GM12878 (cell line): ENCODE data around the gene CBARP. TPM values are rescaled to one million over a fixed set of nuclear protein-coding genes. Genes with fewer than 3 reads are reported as not detected.

Experiments used
- ATAC-seq: fragments of 200-7000 bp; cut with Tn5 transposase; 3 replicates; pipeline ENCODE4 v1.9.1; 2020; ENCODE audit warnings: mild to moderate bottlenecking, moderate library complexity
- BruUV-seq: library from RNA; stranded (reverse); fragments of 400-500 nt; replicated peaks from 2 replicates; lab custom pipeline; 2021; lab: Mats Ljungman, UMichigan
- CTCF ChIA-PET: fragments of 300-600 bp; sonication (Branson Sonifier 250); formaldehyde crosslinking; extraction: SDS; loops from one replicate; lab custom pipeline; 2021; ENCODE audit warnings: inconsistent platforms; lab: Yijun Ruan, JAX
- POLR2A ChIA-PET: fragments of 350-600 bp; formaldehyde crosslinking; extraction: SDS; loops from one replicate; lab custom pipeline; 2021; ENCODE audit warnings: inconsistent platforms; lab: Charles Lee
- RAD21 ChIA-PET: fragments of 300-600 bp; sonication (Branson Sonifier 250); formaldehyde crosslinking; loops from one replicate; lab custom pipeline; 2023; ENCODE audit warnings: antibody characterized with exemption; ENCODE audit not compliant: unreplicated experiment; lab: Charles Lee
- SMC1A ChIA-PET: fragments of 300-600 bp; sonication (Branson Sonifier 250); formaldehyde crosslinking; loops from one replicate; lab custom pipeline; 2023; ENCODE audit not compliant: unreplicated experiment, uncharacterized antibody; lab: Charles Lee
- DNase-seq: peaks from one replicate; pipeline ENCODE4 v3.0.0-alpha.2; 2011; ENCODE audit warnings: low read depth, low spot score
- FAIRE-seq: peaks from 3 replicates; lab custom pipeline; 2011; peaks lifted over from hg19 to GRCh38; lab: Jason Lieb, UNC
- H2AFZ ChIP-seq: 2 replicates; pipeline ENCODE4 v1.6.0; 2011; ENCODE audit warnings: low read depth, low read length, control low read depth; ENCODE audit not compliant: control insufficient read depth
- H3K27ac ChIP-seq: 2 replicates; pipeline ENCODE4 v1.5.1; 2011; ENCODE audit warnings: control low read depth; ENCODE audit not compliant: control insufficient read depth, insufficient read depth
- H3K27me3 ChIP-seq, 2 experiments: replicated peaks in 1 of 2; 2 replicates each; pipeline versions ENCODE4 v1.6.0 to v1.6.1; 2011; ENCODE audit warnings: low read length in 1 of 2; ENCODE audit not compliant: control insufficient read depth in 2 of 2, insufficient read depth in 2 of 2
- H3K36me3 ChIP-seq, 2 experiments: 2 replicates each; pipeline ENCODE4 v1.5.1; 2011; ENCODE audit warnings: low read length in 1 of 2; ENCODE audit not compliant: control insufficient read depth in 2 of 2, insufficient read depth in 2 of 2
- H3K4me1 ChIP-seq: 2 replicates; pipeline ENCODE4 v1.6.1; 2011; ENCODE audit warnings: mild to moderate bottlenecking, low read length, moderate library complexity, mixed read lengths; ENCODE audit not compliant: control insufficient read depth, insufficient read depth
- H3K4me2 ChIP-seq: 2 replicates; pipeline ENCODE4 v1.6.0; 2011; ENCODE audit warnings: control low read depth; ENCODE audit not compliant: control insufficient read depth, insufficient read depth
- H3K4me3 ChIP-seq: fragments of 200-600 bp; sonication (generic); 2 replicates; pipeline ENCODE4 v1.5.1; 2016
- H3K79me2 ChIP-seq: 2 replicates; pipeline ENCODE4 v1.6.0; 2011; ENCODE audit warnings: low read length; ENCODE audit not compliant: control insufficient read depth, insufficient read depth
- H3K9ac ChIP-seq: 2 replicates; pipeline ENCODE4 v1.8.0; 2011; ENCODE audit warnings: low read length, control low read depth, mixed read lengths; ENCODE audit not compliant: control insufficient read depth, insufficient read depth
- H3K9me3 ChIP-seq: replicated peaks from 3 replicates; pipeline ENCODE4 v1.5.1; 2011; ENCODE audit warnings: mild to moderate bottlenecking, low read length; ENCODE audit not compliant: control insufficient read depth, insufficient read depth
- H4K20me1 ChIP-seq: 2 replicates; pipeline ENCODE4 v1.6.0; 2011; ENCODE audit not compliant: control insufficient read depth, insufficient read depth
- CEBPB ChIP-seq, 2 experiments: fragments of 150-350 bp in 1 of 2; IDR thresholded peaks; 2 replicates each; pipeline ENCODE4 v1.6.1; 2012 to 2014; ENCODE audit warnings: low read depth in 2 of 2, low read length in 2 of 2, borderline replicate concordance in 1 of 2, inconsistent platforms in 1 of 2
- JUNB ChIP-seq: IDR thresholded peaks from 2 replicates; pipeline ENCODE4 v1.6.1; 2016; ENCODE audit warnings: antibody characterized with exemption, mild to moderate bottlenecking
- MXI1 ChIP-seq: fragments of 150-350 bp; IDR thresholded peaks from 2 replicates; pipeline ENCODE4 v1.6.1; 2011; ENCODE audit warnings: low read depth, mild to moderate bottlenecking, inconsistent platforms, low read length, improper control_type of control experiment
- NFXL1 ChIP-seq: fragments of 450-650 bp; IDR thresholded peaks from 2 replicates; pipeline ENCODE4 v1.6.1; 2017; ENCODE audit warnings: antibody characterized with exemption, mild to moderate bottlenecking, borderline replicate concordance
- NR2C2 ChIP-seq: IDR thresholded peaks from 2 replicates; pipeline ENCODE4 v1.6.1; 2011; ENCODE audit warnings: borderline replicate concordance, low read depth; ENCODE audit not compliant: control insufficient read depth, insufficient read length
- POU2F2 ChIP-seq: IDR thresholded peaks from 3 replicates; pipeline ENCODE4 v1.6.1; 2011; ENCODE audit warnings: low read depth, mild to moderate bottlenecking, low read length, borderline replicate concordance
- RB1 ChIP-seq: fragments of 450-650 bp; formaldehyde crosslinking; IDR thresholded peaks from 2 replicates; pipeline ENCODE4 v1.6.1; 2017; ENCODE audit warnings: mild to moderate bottlenecking, borderline replicate concordance
- RCOR1 ChIP-seq: conservative IDR thresholded peaks from 2 replicates; pipeline ENCODE4 v1.6.1; 2012; ENCODE audit warnings: low read depth, low read length, improper control_type of control experiment
- RFX5 ChIP-seq: IDR thresholded peaks from 2 replicates; pipeline ENCODE4 v1.6.1; 2011; ENCODE audit warnings: low read depth, low read length, improper control_type of control experiment
- SIN3A ChIP-seq: IDR thresholded peaks from 2 replicates; pipeline ENCODE4 v1.6.1; 2012; ENCODE audit warnings: low read depth, low read length, improper control_type of control experiment
- TCF3 ChIP-seq: IDR thresholded peaks from 2 replicates; pipeline ENCODE4 v1.6.1; 2012; ENCODE audit warnings: low read depth, mild to moderate bottlenecking, low read length, borderline replicate concordance; ENCODE audit not compliant: insufficient read depth
- ZNF274 ChIP-seq: IDR thresholded peaks from one replicate; pipeline ENCODE4 v1.8.0; 2011; ENCODE audit not compliant: insufficient read length, insufficient read depth
- ZNF384 ChIP-seq: IDR thresholded peaks from 2 replicates; pipeline ENCODE4 v1.6.1; 2012; ENCODE audit warnings: low read depth, mild to moderate bottlenecking, low read length, improper control_type of control experiment, borderline replicate concordance
- WGBS: methylation state at CpG from one replicate; pipeline ENCODE4 v1.1.6; 2016; ENCODE audit warnings: low lambda C conversion rate; ENCODE audit not compliant: insufficient replicate concordance, insufficient coverage; ENCODE audit errors: missing lambda C conversion rate; 5-methylcytosine and 5-hydroxymethylcytosine counted together
- in situ Hi-C: fragments of 300-500 bp; cut with MboI; formaldehyde crosslinking; loops from 9 replicates; pipeline ENCODE4 v1.14.3; 2018; ENCODE audit warnings: mixed read lengths
- intact Hi-C: fragments of 100-400 bp; cut with micrococcal nuclease; formaldehyde crosslinking; loops from one replicate; pipeline ENCODE4 v1.14.2; 2022; ENCODE audit not compliant: unreplicated experiment
- polyA plus RNA-seq, 11 experiments: library from polyadenylated mRNA; depleted of rRNA in 4 of 11; unstranded in 6 of 11; stranded (reverse) in 5 of 11; fragments of >200 nt; fragmentation: Nextera tagmentation in 4 of 11; fragmentation: Illumina TruSeq in 1 of 11; extraction: Ambion mirVana in 4 of 11; extraction: Trizol in 1 of 11; gene quantifications; 1 replicate in 1 of 11; 2 replicates in 10 of 11; pipeline versions ENCODE4 v1.2.1 to v1.2.3, GENCODE V29; 2011 to 2016; ENCODE audit warnings: inconsistent platforms in 2 of 11, missing spikeins in 2 of 11, low read depth in 1 of 11
- total RNA-seq, 4 experiments: library from RNA; depleted of rRNA in 3 of 4; stranded (reverse); fragments of >200 nt in 3 of 4; fragmentation: Illumina TruSeq in 1 of 4; extraction: Trizol in 1 of 4; gene quantifications; 2 replicates each; pipeline versions ENCODE4 v1.2.1 to v1.2.3, GENCODE V29; 2013 to 2021
- TF ChIP-seq, protein P1 (sequence below): IDR thresholded peaks from 2 replicates; pipeline ENCODE4 v1.6.1; 2011; ENCODE audit warnings: borderline replicate concordance, low read depth, mild to moderate bottlenecking, moderate library complexity, low read length; ENCODE audit not compliant: insufficient read depth, poor library complexity, severe bottlenecking
- TF ChIP-seq, protein P2 (sequence below): IDR thresholded peaks from 2 replicates; pipeline ENCODE4 v1.6.1; 2011; ENCODE audit warnings: mild to moderate bottlenecking, low read depth, low read length, moderate library complexity; ENCODE audit not compliant: insufficient replicate concordance

The CBARP gene
- total and polyA plus RNA-seq, 10 of the 15 experiments (the other 5 are each of a cell fraction or from before 2014, with no cell fraction given): 0.04 to 0.59 (median 0.18) TPM; not detected in 3

DNA sequence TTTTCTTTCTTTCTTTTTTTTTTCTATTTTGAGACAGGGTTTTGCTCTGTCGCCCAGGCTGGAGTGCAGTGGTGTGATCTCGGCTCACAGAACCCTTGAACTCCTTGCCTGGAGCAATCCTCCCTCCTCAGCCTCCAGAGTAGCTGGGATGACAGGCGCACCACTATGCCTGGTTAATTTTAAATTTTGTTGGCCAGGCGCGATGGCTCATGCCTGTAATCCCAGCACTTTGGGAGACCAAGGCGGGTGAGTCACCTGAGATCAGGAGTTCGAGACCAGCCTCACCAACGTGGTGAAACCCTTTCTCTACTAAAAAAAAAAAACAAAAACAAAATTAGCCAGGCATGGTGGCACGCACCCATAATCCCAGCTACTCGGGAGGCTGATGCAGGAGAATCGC is 55.1 kb downstream of the CBARP start:
- no peak for FAIRE-seq
- H3K9ac ChIP-seq: no peak overlapping the region
- H3K27me3 ChIP-seq: no peaks in the 10 kb centered on the region
- no peaks in the 10 kb centered on the region for H3K36me3 ChIP-seq
- H3K79me2 ChIP-seq: no peaks in the 10 kb centered on the region
- peaks cover 31% of the 10 kb centered on the region for H3K4me1 ChIP-seq
- intact Hi-C loops (loop anchor here (5.0 kb wide), 1 partner anchor 80 kb away; the partner anchor contains the start of gene GPX4), in situ Hi-C loops (no loop called here)
- no peaks in the 10 kb centered on the region for H4K20me1 ChIP-seq
- H3K9me3 ChIP-seq: no peaks in the 10 kb centered on the region
- no peak overlapping the region for H3K4me2 ChIP-seq
- H3K27ac ChIP-seq: no peak overlapping the region
- no peak for ATAC-seq
- TF ChIP-seq RCOR1 (no peak), CEBPB (IDR thresholded peaks at IDR 0.05; ENCODE audit: borderline replicate concordance in 1 of 2, low read depth in 2 of 2, low read length in 2 of 2) (no peak), SIN3A (no peak), ZNF384 (no peak), RB1 (no peak), JUNB (no peak), NR2C2 (no peak), NFXL1 (no peak), ZNF274 (no peak), MXI1 (no peak), POU2F2 (no peak), RFX5 (no peak), TCF3 (no peak)
- TF ChIP-seq, protein P1, sequence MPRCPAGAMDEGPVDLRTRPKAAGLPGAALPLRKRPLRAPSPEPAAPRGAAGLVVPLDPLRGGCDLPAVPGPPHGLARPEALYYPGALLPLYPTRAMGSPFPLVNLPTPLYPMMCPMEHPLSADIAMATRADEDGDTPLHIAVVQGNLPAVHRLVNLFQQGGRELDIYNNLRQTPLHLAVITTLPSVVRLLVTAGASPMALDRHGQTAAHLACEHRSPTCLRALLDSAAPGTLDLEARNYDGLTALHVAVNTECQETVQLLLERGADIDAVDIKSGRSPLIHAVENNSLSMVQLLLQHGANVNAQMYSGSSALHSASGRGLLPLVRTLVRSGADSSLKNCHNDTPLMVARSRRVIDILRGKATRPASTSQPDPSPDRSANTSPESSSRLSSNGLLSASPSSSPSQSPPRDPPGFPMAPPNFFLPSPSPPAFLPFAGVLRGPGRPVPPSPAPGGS: no peak
- TF ChIP-seq, protein P2, sequence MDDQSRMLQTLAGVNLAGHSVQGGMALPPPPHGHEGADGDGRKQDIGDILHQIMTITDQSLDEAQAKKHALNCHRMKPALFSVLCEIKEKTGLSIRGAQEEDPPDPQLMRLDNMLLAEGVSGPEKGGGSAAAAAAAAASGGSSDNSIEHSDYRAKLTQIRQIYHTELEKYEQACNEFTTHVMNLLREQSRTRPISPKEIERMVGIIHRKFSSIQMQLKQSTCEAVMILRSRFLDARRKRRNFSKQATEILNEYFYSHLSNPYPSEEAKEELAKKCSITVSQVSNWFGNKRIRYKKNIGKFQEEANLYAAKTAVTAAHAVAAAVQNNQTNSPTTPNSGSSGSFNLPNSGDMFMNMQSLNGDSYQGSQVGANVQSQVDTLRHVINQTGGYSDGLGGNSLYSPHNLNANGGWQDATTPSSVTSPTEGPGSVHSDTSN: no peak
- 86% methylated on average over 11 of the region's 11 CpGs for WGBS
- RAD21 ChIA-PET: no interaction called here
- POLR2A ChIA-PET: interaction anchor here (0.7 to 1.6 kb wide), 4 partner anchors 9 to 144 kb away, joined by 3 to 5 read pairs (median 4); no protein-coding TSS in a partner anchor
- no TSS peak for BruUV-seq
- SMC1A ChIA-PET: no interaction called here
- H2AFZ ChIP-seq: no peak overlapping the region
- DNase-seq: no peak
- CTCF ChIA-PET: interaction anchor here (1.3 kb wide), 1 partner anchor 69 kb away, joined by 4 read pairs; no protein-coding TSS in a partner anchor
- no peak overlapping the region for H3K4me3 ChIP-seq
